ENCODE measurements around the gene PDE3A. TPM values are rescaled to one million over a fixed set of nuclear protein-coding genes. Genes with fewer than 3 reads are reported as not detected.

PDE3A gene
- total RNA-seq, 1 donor from 2014 or later = 2.4 TPM

DNA sequence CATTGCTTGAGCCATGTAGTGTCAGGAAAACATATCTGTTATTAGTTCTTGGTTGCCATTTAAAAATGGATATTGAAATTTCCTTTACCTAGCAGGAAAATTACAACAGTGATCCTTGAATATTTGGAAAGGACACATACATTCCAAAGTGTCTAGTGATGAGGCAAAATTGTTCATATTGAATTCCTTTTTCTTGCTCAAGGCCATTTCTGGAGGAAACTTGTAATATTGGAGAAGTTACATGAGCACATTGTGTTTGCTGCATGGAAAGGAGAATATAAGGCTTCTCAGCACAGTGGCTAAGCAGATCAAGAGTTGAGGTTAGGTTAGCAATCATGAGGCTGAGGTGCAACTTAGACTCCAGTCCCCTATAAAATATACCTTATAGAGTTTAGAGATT, 121.9 kb downstream of the PDE3A start:
- H3K27ac Mint-ChIP-seq (ENCODE audit: unreplicated experiment) = no peak overlapping the region
- no peaks in the 10 kb centered on the region for H3K4me1 Mint-ChIP-seq
- H3K9me3 Mint-ChIP-seq = no peaks in the 10 kb centered on the region
- no peaks in the 10 kb centered on the region for H3K36me3 Mint-ChIP-seq (ENCODE audit: low read depth)
- TF ChIP-seq, protein P1, sequence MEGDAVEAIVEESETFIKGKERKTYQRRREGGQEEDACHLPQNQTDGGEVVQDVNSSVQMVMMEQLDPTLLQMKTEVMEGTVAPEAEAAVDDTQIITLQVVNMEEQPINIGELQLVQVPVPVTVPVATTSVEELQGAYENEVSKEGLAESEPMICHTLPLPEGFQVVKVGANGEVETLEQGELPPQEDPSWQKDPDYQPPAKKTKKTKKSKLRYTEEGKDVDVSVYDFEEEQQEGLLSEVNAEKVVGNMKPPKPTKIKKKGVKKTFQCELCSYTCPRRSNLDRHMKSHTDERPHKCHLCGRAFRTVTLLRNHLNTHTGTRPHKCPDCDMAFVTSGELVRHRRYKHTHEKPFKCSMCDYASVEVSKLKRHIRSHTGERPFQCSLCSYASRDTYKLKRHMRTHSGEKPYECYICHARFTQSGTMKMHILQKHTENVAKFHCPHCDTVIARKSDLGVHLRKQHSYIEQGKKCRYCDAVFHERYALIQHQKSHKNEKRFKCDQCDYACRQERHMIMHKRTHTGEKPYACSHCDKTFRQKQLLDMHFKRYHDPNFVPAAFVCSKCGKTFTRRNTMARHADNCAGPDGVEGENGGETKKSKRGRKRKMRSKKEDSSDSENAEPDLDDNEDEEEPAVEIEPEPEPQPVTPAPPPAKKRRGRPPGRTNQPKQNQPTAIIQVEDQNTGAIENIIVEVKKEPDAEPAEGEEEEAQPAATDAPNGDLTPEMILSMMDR (conservative IDR thresholded peaks at IDR 0.05) = no peak
- H3K27me3 Mint-ChIP-seq (ENCODE audit: low read depth) = no peaks in the 10 kb centered on the region
- H3K4me3 Mint-ChIP-seq = no peak overlapping the region
- DNase-seq (ENCODE audit: low read depth, low spot score) = no peak

DNA sequence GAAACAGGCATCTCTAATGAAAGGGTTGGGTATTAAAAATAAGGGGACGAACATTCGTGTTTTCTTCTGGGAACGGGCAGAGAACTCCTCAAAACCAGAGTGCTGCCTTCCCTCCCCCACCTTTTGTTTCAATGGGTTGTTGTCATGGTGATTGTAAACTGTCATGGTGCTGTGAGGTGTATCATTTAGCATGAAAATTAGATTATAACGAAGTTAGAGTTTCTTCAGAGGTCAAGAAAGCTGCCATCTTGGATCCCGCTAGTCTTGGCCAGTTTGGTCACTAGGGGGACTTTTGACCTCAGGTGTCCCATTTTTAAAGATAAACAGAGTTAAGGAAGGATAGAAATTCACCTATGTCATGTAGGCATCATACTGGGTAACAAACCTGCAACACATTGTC, 123.0 kb downstream of the PDE3A start:
- TF ChIP-seq, protein P1 (conservative IDR thresholded peaks at IDR 0.05) = no peak
- Mint-ChIP-seq H3K4me3 (no peak overlapping the region), H3K27ac (ENCODE audit: unreplicated experiment) (peak overlapping the region; percentile 19), H3K36me3 (ENCODE audit: low read depth) (no peaks in the 10 kb centered on the region), H3K27me3 (ENCODE audit: low read depth) (no peaks in the 10 kb centered on the region), H3K9me3 (no peaks in the 10 kb centered on the region), H3K4me1 (no peaks in the 10 kb centered on the region)
- no peak for DNase-seq (ENCODE audit: low read depth, low spot score)

GRCh38 chr12:20492251-20492760, 124.0 kb downstream of the PDE3A start:
- DNase-seq (ENCODE audit: low read depth, low spot score) = no peak
- no peak overlapping the region for H3K27ac Mint-ChIP-seq (ENCODE audit: unreplicated experiment)
- TF ChIP-seq, protein P1 (conservative IDR thresholded peaks at IDR 0.05) = no peak
- no peaks in the 10 kb centered on the region for H3K36me3 Mint-ChIP-seq (ENCODE audit: low read depth)
- H3K9me3 Mint-ChIP-seq = no peaks in the 10 kb centered on the region
- H3K4me3 Mint-ChIP-seq = no peak overlapping the region
- no peaks in the 10 kb centered on the region for H3K27me3 Mint-ChIP-seq (ENCODE audit: low read depth)
- H3K4me1 Mint-ChIP-seq = no peaks in the 10 kb centered on the region

- TF ChIP-seq, protein P1 (conservative IDR thresholded peaks at IDR 0.05) = no peak
- Mint-ChIP-seq H3K27me3 (ENCODE audit: low read depth) (no peaks in the 10 kb centered on the region), H3K4me1 (no peaks in the 10 kb centered on the region), H3K9me3 (no peaks in the 10 kb centered on the region), H3K36me3 (ENCODE audit: low read depth) (no peaks in the 10 kb centered on the region), H3K4me3 (no peak overlapping the region), H3K27ac (ENCODE audit: unreplicated experiment) (no peak overlapping the region)
- no peak for DNase-seq (ENCODE audit: low read depth, low spot score)
Measured at GRCh38 chr12:20493934-20494333, 125.6 kb downstream of the PDE3A start.

- H3K4me3 Mint-ChIP-seq = no peak overlapping the region
- no peak for DNase-seq (ENCODE audit: low read depth, low spot score)
- TF ChIP-seq, protein P1 (conservative IDR thresholded peaks at IDR 0.05) = no peak
- H3K9me3 Mint-ChIP-seq = no peaks in the 10 kb centered on the region
- no peaks in the 10 kb centered on the region for H3K4me1 Mint-ChIP-seq
- no peaks in the 10 kb centered on the region for H3K36me3 Mint-ChIP-seq (ENCODE audit: low read depth)
- no peak overlapping the region for H3K27ac Mint-ChIP-seq (ENCODE audit: unreplicated experiment)
- no peaks in the 10 kb centered on the region for H3K27me3 Mint-ChIP-seq (ENCODE audit: low read depth)
Measured at GRCh38 chr12:20494851-20495250, 126.5 kb downstream of the PDE3A start.

DNA sequence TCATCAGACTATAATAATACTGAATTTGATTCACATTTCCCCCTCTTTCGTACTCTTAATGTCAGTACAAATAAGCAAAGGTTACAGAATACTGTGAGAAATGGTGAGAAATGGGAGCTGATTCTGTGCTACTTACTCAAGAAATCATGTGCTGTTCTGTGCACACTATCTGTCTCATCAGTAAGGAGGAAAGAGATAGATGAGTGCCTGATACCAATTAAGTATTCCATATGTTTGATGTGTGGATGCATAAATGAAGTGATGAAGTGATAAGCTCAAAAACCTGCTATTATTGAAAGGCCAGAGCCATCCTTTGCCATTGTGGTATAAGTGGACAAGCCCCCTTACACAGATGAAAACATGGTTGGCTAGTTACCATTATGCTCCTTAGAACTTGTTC, 127.7 kb downstream of the PDE3A start:
- H3K36me3 Mint-ChIP-seq (ENCODE audit: low read depth) = no peaks in the 10 kb centered on the region
- DNase-seq (ENCODE audit: low read depth, low spot score) = no peak
- no peak overlapping the region for H3K4me3 Mint-ChIP-seq
- no peaks in the 10 kb centered on the region for H3K4me1 Mint-ChIP-seq
- no peaks in the 10 kb centered on the region for H3K27me3 Mint-ChIP-seq (ENCODE audit: low read depth)
- TF ChIP-seq, protein P1 (conservative IDR thresholded peaks at IDR 0.05) = no peak
- H3K27ac Mint-ChIP-seq (ENCODE audit: unreplicated experiment) = no peak overlapping the region
- H3K9me3 Mint-ChIP-seq = no peaks in the 10 kb centered on the region

All from neural crest cell (in vitro differentiated cells).